ENCODE results near the gene CYP46A1.

CYP46A1 gene

GRCh38 chr14:99648027-99648784, 35.9 kb upstream of the CYP46A1 start:
- H3K9ac ChIP-seq (ENCODE audit: low read length) = no peak overlapping the region

DNA sequence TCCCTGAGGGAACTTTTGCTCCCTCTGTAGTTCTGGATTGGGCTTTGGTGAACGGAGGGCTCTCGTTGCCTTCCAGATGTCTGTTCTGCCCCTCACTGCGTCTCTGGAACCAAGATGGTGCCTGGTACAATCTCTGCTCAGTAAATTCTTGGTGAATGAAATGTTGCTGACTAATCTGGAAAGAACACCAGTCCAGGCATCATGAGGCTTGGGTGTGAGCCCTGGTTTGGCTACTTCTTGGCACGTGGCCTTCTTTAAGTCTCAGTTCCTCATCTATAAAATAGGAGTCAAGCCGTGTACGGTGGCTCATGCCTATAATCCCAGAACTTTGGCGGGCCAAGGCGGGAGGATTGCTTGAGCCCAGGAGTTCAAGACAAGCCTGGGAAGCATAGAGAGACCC, 34.9 kb upstream of the CYP46A1 start:
- Histone ChIP-seq H3K27ac (ENCODE audit: low read depth, low read length) (no peak overlapping the region), H3K4me1 (ENCODE audit: control insufficient read depth, insufficient read depth, low read length) (peaks cover 4% of the 10 kb centered on the region), H3K27me3 (ENCODE audit: control insufficient read depth, insufficient read depth, low read length) (no peaks in the 10 kb centered on the region), H3K4me3 (ENCODE audit: low read length) (no peak overlapping the region), H3K36me3 (ENCODE audit: control insufficient read depth, insufficient read depth, low read length) (no peaks in the 10 kb centered on the region), H3K9ac (ENCODE audit: low read length) (no peak overlapping the region)

More at GRCh38 chr14:99648027-99648784, 35.9 kb upstream of the CYP46A1 start:
- no peak overlapping the region for H3K4me3 ChIP-seq (ENCODE audit: low read length)
- peaks cover 4% of the 10 kb centered on the region for H3K4me1 ChIP-seq (ENCODE audit: control insufficient read depth, insufficient read depth, low read length)
- H3K27ac ChIP-seq (ENCODE audit: low read depth, low read length) = no peak overlapping the region
- no peaks in the 10 kb centered on the region for H3K36me3 ChIP-seq (ENCODE audit: control insufficient read depth, insufficient read depth, low read length)
- H3K27me3 ChIP-seq (ENCODE audit: control insufficient read depth, insufficient read depth, low read length) = no peaks in the 10 kb centered on the region

- Histone ChIP-seq H3K27me3 (ENCODE audit: control insufficient read depth, insufficient read depth, low read length) (no peaks in the 10 kb centered on the region), H3K4me1 (ENCODE audit: control insufficient read depth, insufficient read depth, low read length) (peaks cover 6% of the 10 kb centered on the region), H3K4me3 (ENCODE audit: low read length) (no peak overlapping the region), H3K36me3 (ENCODE audit: control insufficient read depth, insufficient read depth, low read length) (no peaks in the 10 kb centered on the region), H3K27ac (ENCODE audit: low read depth, low read length) (no peak overlapping the region), H3K9ac (ENCODE audit: low read length) (no peak overlapping the region)
These were observed 34.5 kb upstream of the CYP46A1 start for GRCh38 chr14:99649643-99650042.

GRCh38 chr14:99650189-99650588, 33.9 kb upstream of the CYP46A1 start:
- no peaks in the 10 kb centered on the region for H3K36me3 ChIP-seq (ENCODE audit: control insufficient read depth, insufficient read depth, low read length)
- no peak overlapping the region for H3K9ac ChIP-seq (ENCODE audit: low read length)
- no peak overlapping the region for H3K27ac ChIP-seq (ENCODE audit: low read depth, low read length)
- no peaks in the 10 kb centered on the region for H3K27me3 ChIP-seq (ENCODE audit: control insufficient read depth, insufficient read depth, low read length)
- H3K4me3 ChIP-seq (ENCODE audit: low read length) = no peak overlapping the region
- H3K4me1 ChIP-seq (ENCODE audit: control insufficient read depth, insufficient read depth, low read length) = peaks cover 3% of the 10 kb centered on the region

DNA sequence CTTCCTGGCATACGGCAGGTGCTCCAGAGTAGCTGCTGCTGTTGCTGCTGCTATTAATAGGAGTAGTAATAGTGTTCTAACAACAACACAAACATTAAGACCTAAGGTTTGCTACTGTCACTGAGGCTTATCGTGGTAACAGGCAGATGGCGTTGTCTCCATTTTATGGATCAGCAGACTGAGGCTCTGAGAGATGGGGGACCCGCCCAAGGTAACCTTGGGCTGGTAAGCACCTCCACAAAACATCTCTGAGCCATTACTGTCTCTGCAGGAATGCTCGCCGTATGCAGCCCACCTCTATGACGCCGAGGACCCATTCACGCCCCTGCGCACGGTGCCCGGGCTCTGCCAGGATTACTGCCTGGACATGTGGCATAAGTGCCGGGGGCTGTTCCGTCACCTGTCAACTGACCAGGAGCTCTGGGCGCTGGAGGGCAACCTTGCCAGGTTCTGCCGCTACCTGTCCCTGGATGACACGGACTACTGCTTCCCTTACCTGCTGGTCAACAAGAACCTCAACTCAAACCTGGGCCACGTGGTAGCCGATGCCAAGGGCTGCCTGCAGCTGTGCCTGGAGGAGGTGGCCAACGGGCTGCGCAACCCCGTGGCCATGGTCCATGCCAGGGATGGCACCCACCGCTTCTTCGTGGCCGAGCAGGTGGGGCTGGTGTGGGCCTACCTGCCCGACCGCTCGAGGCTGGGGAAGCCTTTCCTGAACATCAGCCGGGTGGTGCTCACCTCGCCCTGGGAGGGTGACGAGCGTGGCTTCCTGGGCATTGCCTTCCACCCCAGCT, 31.9 kb upstream of the CYP46A1 start:
- no peaks in the 10 kb centered on the region for H3K27me3 ChIP-seq (ENCODE audit: control insufficient read depth, insufficient read depth, low read length)
- H3K9ac ChIP-seq (ENCODE audit: low read length) = no peak overlapping the region
- no peak overlapping the region for H3K4me3 ChIP-seq (ENCODE audit: low read length)
- H3K4me1 ChIP-seq (ENCODE audit: control insufficient read depth, insufficient read depth, low read length) = peaks cover 3% of the 10 kb centered on the region
- no peaks in the 10 kb centered on the region for H3K36me3 ChIP-seq (ENCODE audit: control insufficient read depth, insufficient read depth, low read length)
- H3K27ac ChIP-seq (ENCODE audit: low read depth, low read length) = no peak overlapping the region

GRCh38 chr14:99654235-99654985, 29.7 kb upstream of the CYP46A1 start:
- Histone ChIP-seq H3K36me3 (ENCODE audit: control insufficient read depth, insufficient read depth, low read length) (no peaks in the 10 kb centered on the region), H3K4me1 (ENCODE audit: control insufficient read depth, insufficient read depth, low read length) (peaks cover 3% of the 10 kb centered on the region), H3K4me3 (ENCODE audit: low read length) (no peak overlapping the region), H3K27ac (ENCODE audit: low read depth, low read length) (no peak overlapping the region), H3K9ac (ENCODE audit: low read length) (no peak overlapping the region), H3K27me3 (ENCODE audit: control insufficient read depth, insufficient read depth, low read length) (peaks cover 2% of the 10 kb centered on the region)

- H3K27me3 ChIP-seq (ENCODE audit: control insufficient read depth, insufficient read depth, low read length) = peaks cover 2% of the 10 kb centered on the region
- peaks cover 3% of the 10 kb centered on the region for H3K4me1 ChIP-seq (ENCODE audit: control insufficient read depth, insufficient read depth, low read length)
- H3K4me3 ChIP-seq (ENCODE audit: low read length) = no peak overlapping the region
- H3K36me3 ChIP-seq (ENCODE audit: control insufficient read depth, insufficient read depth, low read length) = no peaks in the 10 kb centered on the region
- H3K27ac ChIP-seq (ENCODE audit: low read depth, low read length) = no peak overlapping the region
- no peak overlapping the region for H3K9ac ChIP-seq (ENCODE audit: low read length)
These were observed 28.6 kb upstream of the CYP46A1 start for GRCh38 chr14:99655521-99655920.

DNA sequence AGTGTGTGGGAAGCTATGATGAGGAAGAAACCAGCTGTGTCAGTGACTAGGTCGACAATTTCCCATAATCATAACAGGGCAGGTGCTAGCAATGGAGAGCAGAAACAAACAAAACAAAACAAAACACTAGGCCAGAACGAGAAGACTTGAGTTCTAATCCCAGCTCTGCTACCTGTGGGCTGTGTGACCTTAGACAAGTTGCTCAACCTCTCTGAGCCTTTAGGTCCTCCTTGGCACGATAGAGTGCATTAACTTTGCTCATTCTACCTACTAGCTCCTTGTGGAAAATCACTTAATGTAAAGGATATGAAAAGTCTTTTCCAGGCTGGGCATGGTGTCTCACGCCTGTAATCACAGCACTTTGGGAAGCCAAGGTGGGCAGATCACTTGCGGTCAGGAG, 27.9 kb upstream of the CYP46A1 start:
- Histone ChIP-seq H3K27ac (ENCODE audit: low read depth, low read length) (no peak overlapping the region), H3K36me3 (ENCODE audit: control insufficient read depth, insufficient read depth, low read length) (no peaks in the 10 kb centered on the region), H3K4me3 (ENCODE audit: low read length) (no peak overlapping the region), H3K4me1 (ENCODE audit: control insufficient read depth, insufficient read depth, low read length) (peaks cover 3% of the 10 kb centered on the region), H3K27me3 (ENCODE audit: control insufficient read depth, insufficient read depth, low read length) (peaks cover 2% of the 10 kb centered on the region), H3K9ac (ENCODE audit: low read length) (no peak overlapping the region)

- peaks cover 3% of the 10 kb centered on the region for H3K4me1 ChIP-seq (ENCODE audit: control insufficient read depth, insufficient read depth, low read length)
- H3K36me3 ChIP-seq (ENCODE audit: control insufficient read depth, insufficient read depth, low read length) = no peaks in the 10 kb centered on the region
- no peak overlapping the region for H3K4me3 ChIP-seq (ENCODE audit: low read length)
- no peak overlapping the region for H3K27ac ChIP-seq (ENCODE audit: low read depth, low read length)
- H3K9ac ChIP-seq (ENCODE audit: low read length) = no peak overlapping the region
- peaks cover 2% of the 10 kb centered on the region for H3K27me3 ChIP-seq (ENCODE audit: control insufficient read depth, insufficient read depth, low read length)
These were observed 26.4 kb upstream of the CYP46A1 start for GRCh38 chr14:99657645-99658155.

DNA sequence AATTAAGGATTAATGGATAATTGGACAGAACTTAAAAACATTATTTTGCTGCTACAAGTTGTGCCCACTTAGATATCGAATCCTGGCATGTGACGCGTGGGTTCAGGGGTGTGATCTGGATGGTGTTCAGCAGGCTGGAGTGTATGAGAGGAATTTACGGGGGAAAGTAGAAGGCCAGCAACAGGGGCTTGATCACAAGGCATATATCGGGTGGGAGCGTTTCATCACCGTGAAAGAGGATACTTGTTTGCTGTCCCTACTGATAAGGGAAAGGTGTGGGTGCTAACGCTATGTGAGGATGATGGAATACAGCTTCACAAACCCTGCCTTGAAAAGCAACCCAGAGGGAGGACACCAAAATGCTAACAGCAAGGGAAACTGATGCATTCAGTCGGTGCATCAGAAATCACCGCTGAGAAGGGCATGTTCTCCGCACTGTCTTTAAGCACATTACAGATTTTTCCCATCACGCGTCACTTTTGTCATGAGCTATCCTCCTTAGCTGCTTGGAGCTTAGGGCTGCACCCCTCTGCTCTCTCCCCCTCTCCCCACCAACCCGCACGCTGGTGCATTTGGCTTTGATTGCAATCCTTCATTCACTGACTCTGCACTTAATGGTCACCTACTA, 25.8 kb upstream of the CYP46A1 start:
- peaks cover 2% of the 10 kb centered on the region for H3K27me3 ChIP-seq (ENCODE audit: control insufficient read depth, insufficient read depth, low read length)
- H3K36me3 ChIP-seq (ENCODE audit: control insufficient read depth, insufficient read depth, low read length) = no peaks in the 10 kb centered on the region
- H3K27ac ChIP-seq (ENCODE audit: low read depth, low read length) = no peak overlapping the region

DNA sequence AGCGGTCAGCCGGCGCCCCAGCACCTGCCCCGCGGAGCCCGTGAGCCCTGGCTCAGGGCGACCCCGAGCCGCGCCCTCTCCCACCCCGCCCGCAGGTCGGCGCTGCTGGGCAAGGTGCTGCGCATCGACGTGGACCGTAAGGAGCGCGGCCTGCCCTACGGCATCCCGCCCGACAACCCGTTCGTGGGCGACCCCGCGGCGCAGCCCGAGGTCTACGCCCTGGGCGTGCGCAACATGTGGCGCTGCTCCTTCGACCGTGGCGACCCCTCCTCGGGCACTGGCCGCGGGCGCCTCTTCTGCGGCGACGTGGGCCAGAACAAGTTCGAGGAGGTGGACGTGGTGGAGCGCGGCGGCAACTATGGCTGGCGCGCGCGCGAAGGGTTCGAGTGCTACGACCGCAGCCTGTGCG, 24.8 kb upstream of the CYP46A1 start:
- H3K27ac ChIP-seq (ENCODE audit: low read depth, low read length) = no peak overlapping the region
- H3K27me3 ChIP-seq (ENCODE audit: control insufficient read depth, insufficient read depth, low read length) = peaks cover 2% of the 10 kb centered on the region
- H3K9ac ChIP-seq (ENCODE audit: low read length) = no peak overlapping the region
- H3K36me3 ChIP-seq (ENCODE audit: control insufficient read depth, insufficient read depth, low read length) = no peaks in the 10 kb centered on the region
- H3K4me3 ChIP-seq (ENCODE audit: low read length) = no peak overlapping the region
- H3K4me1 ChIP-seq (ENCODE audit: control insufficient read depth, insufficient read depth, low read length) = peaks cover 3% of the 10 kb centered on the region

More for the DNA sequence above, 25.8 kb upstream of the CYP46A1 start:
- H3K9ac ChIP-seq (ENCODE audit: low read length) = no peak overlapping the region
- H3K4me1 ChIP-seq (ENCODE audit: control insufficient read depth, insufficient read depth, low read length) = peaks cover 3% of the 10 kb centered on the region
- H3K4me3 ChIP-seq (ENCODE audit: low read length) = no peak overlapping the region

All from rectal smooth muscle tissue (tissue), 1 donor.